ENCODE data around the gene SEC22C.

SEC22C gene

DNA sequence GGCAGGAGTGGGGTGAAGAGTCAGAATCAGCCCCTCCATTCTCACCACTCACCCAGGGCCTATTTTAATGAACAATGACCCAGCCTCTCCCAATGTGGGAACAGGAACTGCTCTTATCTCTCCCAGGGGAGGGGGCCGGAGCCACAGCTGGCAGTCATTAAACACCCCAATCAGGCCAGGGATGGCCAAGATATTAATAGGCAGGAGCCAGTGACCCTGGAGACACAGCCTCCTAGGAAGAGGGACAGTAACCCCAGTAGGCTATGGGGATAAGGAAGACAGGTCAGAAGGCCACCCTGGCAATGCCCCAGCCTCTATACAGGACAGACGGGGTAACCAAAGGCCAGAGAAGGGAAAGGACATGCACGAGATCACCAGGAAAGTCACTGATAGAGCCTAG is 40.7 kb downstream of the SEC22C start:
- Histone ChIP-seq H2BK120ac (ENCODE audit: low read depth, low read length) (no peak overlapping the region), H3K27me3 (ENCODE audit: insufficient read depth, low read length, poor library complexity) (no peaks in the 10 kb centered on the region), H3K36me3 (ENCODE audit: control insufficient read depth, insufficient read depth, low read length) (no peaks in the 10 kb centered on the region), H3K56ac (ENCODE audit: low read length) (no peak overlapping the region), H3K4me2 (ENCODE audit: low read length) (no peak overlapping the region), H3K9ac (ENCODE audit: low read length) (no peak overlapping the region), H3K4ac (ENCODE audit: low read depth, low read length) (no peak overlapping the region), H2BK5ac (ENCODE audit: low read length) (no peak overlapping the region), H3K23ac (ENCODE audit: low read length) (no peak overlapping the region), H2BK15ac (replicated peaks; ENCODE audit: low read depth) (no peak overlapping the region), H3K79me1 (ENCODE audit: low read length) (no peaks in the 10 kb centered on the region), H4K8ac (ENCODE audit: low read depth, low read length) (no peak overlapping the region), H3K79me2 (ENCODE audit: control insufficient read depth, insufficient read depth, low read length) (no peaks in the 10 kb centered on the region), H3K4me1 (ENCODE audit: control insufficient read depth, low read depth, low read length) (no peaks in the 10 kb centered on the region), H4K5ac (ENCODE audit: low read length) (no peak overlapping the region), H3K18ac (ENCODE audit: low read length) (no peak overlapping the region), H3K4me3 (ENCODE audit: low read length) (no peak overlapping the region), H2AK5ac (ENCODE audit: low read length) (no peak overlapping the region), H3K27ac (ENCODE audit: low read depth, low read length) (no peak overlapping the region)
- no peak for DNase-seq
- no CpG with 5 or more reads among the region's 3 CpGs for WGBS (ENCODE audit: extremely low coverage, insufficient coverage, low lambda C conversion rate)

DNA sequence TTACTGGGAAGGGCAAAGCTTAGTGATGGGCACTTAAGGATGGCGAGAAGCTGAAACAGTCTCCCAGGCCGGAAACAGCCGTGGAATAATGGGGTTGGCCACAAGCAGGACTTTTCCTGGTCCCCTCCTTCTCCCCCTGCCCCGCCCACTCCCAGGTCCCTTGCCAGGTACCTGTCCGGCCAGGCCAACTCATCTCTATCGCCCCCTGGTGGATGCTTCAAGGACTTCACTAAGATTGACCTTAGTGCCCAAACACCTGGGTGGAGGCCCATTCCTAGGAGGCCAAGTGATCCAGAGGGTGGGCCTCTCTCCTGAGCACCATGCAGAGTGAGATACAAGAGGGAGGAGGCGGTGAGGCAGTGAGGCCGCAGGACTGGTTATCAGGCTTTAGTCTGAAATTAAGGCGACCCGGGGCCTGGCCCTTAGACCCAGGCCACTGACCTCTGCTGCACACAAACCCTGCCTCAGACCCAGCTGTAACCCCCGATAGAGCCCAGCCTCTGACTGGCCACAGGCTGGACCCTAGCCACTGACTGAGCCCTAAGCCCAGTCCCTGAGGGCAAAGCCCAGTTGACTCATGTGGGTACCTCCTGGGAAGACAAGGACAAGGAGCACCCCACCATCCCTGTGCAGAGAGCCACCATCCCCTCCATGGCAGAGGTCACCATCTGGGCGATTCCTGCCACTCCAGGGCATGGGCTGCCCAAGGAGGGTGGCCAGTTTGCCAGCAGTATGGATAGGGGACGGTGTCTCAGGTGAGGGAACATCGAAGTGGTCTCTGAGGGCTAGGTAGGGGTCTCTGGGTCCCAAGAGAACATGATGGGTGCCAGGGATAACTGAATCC is 41.7 kb downstream of the SEC22C start:
- H3K36me3 ChIP-seq (ENCODE audit: control insufficient read depth, insufficient read depth, low read length) = no peaks in the 10 kb centered on the region
- H3K18ac ChIP-seq (ENCODE audit: low read length) = no peak overlapping the region
- no peak overlapping the region for H3K4ac ChIP-seq (ENCODE audit: low read depth, low read length)
- no peaks in the 10 kb centered on the region for H3K4me1 ChIP-seq (ENCODE audit: control insufficient read depth, low read depth, low read length)
- DNase-seq = peak; percentile 84
- no peaks in the 10 kb centered on the region for H3K79me1 ChIP-seq (ENCODE audit: low read length)
- H3K56ac ChIP-seq (ENCODE audit: low read length) = peak overlapping the region; percentile 17
- peak overlapping the region; percentile 91 for H2AK5ac ChIP-seq (ENCODE audit: low read length)
- H3K27me3 ChIP-seq (ENCODE audit: insufficient read depth, low read length, poor library complexity) = no peaks in the 10 kb centered on the region
- no peak overlapping the region for H3K4me2 ChIP-seq (ENCODE audit: low read length)
- no peaks in the 10 kb centered on the region for H3K79me2 ChIP-seq (ENCODE audit: control insufficient read depth, insufficient read depth, low read length)
- H2BK5ac ChIP-seq (ENCODE audit: low read length) = peak overlapping the region; percentile 70
- no peak overlapping the region for H3K27ac ChIP-seq (ENCODE audit: low read depth, low read length)
- H2BK15ac ChIP-seq (replicated peaks; ENCODE audit: low read depth) = no peak overlapping the region
- H3K23ac ChIP-seq (ENCODE audit: low read length) = no peak overlapping the region
- WGBS (ENCODE audit: extremely low coverage, insufficient coverage, low lambda C conversion rate) = no CpG with 5 or more reads among the region's 14 CpGs
- H3K4me3 ChIP-seq (ENCODE audit: low read length) = no peak overlapping the region
- no peak overlapping the region for H3K9ac ChIP-seq (ENCODE audit: low read length)
- no peak overlapping the region for H4K8ac ChIP-seq (ENCODE audit: low read depth, low read length)
- no peak overlapping the region for H4K5ac ChIP-seq (ENCODE audit: low read length)
- H2BK120ac ChIP-seq (ENCODE audit: low read depth, low read length) = no peak overlapping the region

DNA sequence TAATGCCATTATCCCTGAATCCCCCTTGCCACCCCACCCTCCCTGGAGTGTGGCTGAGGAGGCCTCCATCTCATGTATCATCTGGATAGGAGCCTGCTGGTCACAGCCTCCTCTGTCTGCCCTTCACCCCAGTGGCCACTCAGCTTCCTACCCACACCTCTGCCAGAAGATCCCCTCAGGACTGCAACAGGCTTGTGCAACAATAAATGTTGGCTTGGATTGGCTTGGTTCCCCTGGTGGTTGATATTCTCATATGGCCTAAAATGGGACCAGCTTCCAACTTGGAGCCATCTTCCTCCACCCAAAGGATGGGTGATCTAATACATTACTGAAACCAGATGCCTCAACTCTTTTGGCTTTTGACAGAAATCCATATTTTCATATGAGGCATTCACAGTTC is 44.4 kb downstream of the SEC22C start:
- no peak overlapping the region for H2BK120ac ChIP-seq (ENCODE audit: low read depth, low read length)
- H2BK15ac ChIP-seq (replicated peaks; ENCODE audit: low read depth) = no peak overlapping the region
- H3K27ac ChIP-seq (ENCODE audit: low read depth, low read length) = no peak overlapping the region
- no peak overlapping the region for H4K5ac ChIP-seq (ENCODE audit: low read length)
- no peak overlapping the region for H4K8ac ChIP-seq (ENCODE audit: low read depth, low read length)
- H3K18ac ChIP-seq (ENCODE audit: low read length) = no peak overlapping the region
- H3K4me2 ChIP-seq (ENCODE audit: low read length) = no peak overlapping the region
- no peak overlapping the region for H2AK5ac ChIP-seq (ENCODE audit: low read length)
- H2BK5ac ChIP-seq (ENCODE audit: low read length) = no peak overlapping the region
- H3K36me3 ChIP-seq (ENCODE audit: control insufficient read depth, insufficient read depth, low read length) = no peaks in the 10 kb centered on the region
- no peak overlapping the region for H3K9ac ChIP-seq (ENCODE audit: low read length)
- H3K4me1 ChIP-seq (ENCODE audit: control insufficient read depth, low read depth, low read length) = peaks cover 4% of the 10 kb centered on the region
- no peaks in the 10 kb centered on the region for H3K79me2 ChIP-seq (ENCODE audit: control insufficient read depth, insufficient read depth, low read length)
- H3K27me3 ChIP-seq (ENCODE audit: insufficient read depth, low read length, poor library complexity) = no peaks in the 10 kb centered on the region
- no peak overlapping the region for H3K23ac ChIP-seq (ENCODE audit: low read length)
- H3K4me3 ChIP-seq (ENCODE audit: low read length) = no peak overlapping the region
- no peak for DNase-seq
- H3K79me1 ChIP-seq (ENCODE audit: low read length) = no peaks in the 10 kb centered on the region
- no peak overlapping the region for H3K56ac ChIP-seq (ENCODE audit: low read length)
- H3K4ac ChIP-seq (ENCODE audit: low read depth, low read length) = no peak overlapping the region

DNA sequence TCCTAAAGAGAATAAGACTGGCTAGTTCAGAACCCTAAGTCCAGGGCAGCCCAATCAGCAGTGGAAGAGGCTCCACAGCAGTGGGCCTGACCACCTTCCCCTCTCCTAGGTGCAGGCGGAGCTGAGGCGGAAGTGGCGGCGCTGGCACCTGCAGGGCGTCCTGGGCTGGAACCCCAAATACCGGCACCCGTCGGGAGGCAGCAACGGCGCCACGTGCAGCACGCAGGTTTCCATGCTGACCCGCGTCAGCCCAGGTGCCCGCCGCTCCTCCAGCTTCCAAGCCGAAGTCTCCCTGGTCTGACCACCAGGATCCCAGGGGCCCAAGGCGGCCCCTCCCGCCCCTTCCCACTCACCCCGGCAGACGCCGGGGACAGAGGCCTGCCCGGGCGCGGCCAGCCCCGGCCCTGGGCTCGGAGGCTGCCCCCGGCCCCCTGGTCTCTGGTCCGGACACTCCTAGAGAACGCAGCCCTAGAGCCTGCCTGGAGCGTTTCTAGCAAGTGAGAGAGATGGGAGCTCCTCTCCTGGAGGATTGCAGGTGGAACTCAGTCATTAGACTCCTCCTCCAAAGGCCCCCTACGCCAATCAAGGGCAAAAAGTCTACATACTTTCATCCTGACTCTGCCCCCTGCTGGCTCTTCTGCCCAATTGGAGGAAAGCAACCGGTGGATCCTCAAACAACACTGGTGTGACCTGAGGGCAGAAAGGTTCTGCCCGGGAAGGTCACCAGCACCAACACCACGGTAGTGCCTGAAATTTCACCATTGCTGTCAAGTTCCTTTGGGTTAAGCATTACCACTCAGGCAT is 45.6 kb downstream of the SEC22C start:
- Histone ChIP-seq H3K23ac (ENCODE audit: low read length) (no peak overlapping the region), H3K4me1 (ENCODE audit: control insufficient read depth, low read depth, low read length) (peaks cover 4% of the 10 kb centered on the region), H3K4ac (ENCODE audit: low read depth, low read length) (no peak overlapping the region), H2BK120ac (ENCODE audit: low read depth, low read length) (no peak overlapping the region), H3K27ac (ENCODE audit: low read depth, low read length) (no peak overlapping the region), H3K56ac (ENCODE audit: low read length) (no peak overlapping the region), H2BK5ac (ENCODE audit: low read length) (no peak overlapping the region), H2AK5ac (ENCODE audit: low read length) (no peak overlapping the region), H4K8ac (ENCODE audit: low read depth, low read length) (no peak overlapping the region), H3K79me2 (ENCODE audit: control insufficient read depth, insufficient read depth, low read length) (no peaks in the 10 kb centered on the region), H3K27me3 (ENCODE audit: insufficient read depth, low read length, poor library complexity) (no peaks in the 10 kb centered on the region), H3K4me3 (ENCODE audit: low read length) (no peak overlapping the region), H3K79me1 (ENCODE audit: low read length) (no peaks in the 10 kb centered on the region), H3K18ac (ENCODE audit: low read length) (no peak overlapping the region), H4K5ac (ENCODE audit: low read length) (no peak overlapping the region), H3K4me2 (ENCODE audit: low read length) (no peak overlapping the region), H3K9ac (ENCODE audit: low read length) (no peak overlapping the region), H3K36me3 (ENCODE audit: control insufficient read depth, insufficient read depth, low read length) (no peaks in the 10 kb centered on the region), H2BK15ac (replicated peaks; ENCODE audit: low read depth) (no peak overlapping the region)
- WGBS (ENCODE audit: extremely low coverage, insufficient coverage, low lambda C conversion rate) = no CpG with 5 or more reads among the region's 35 CpGs
- peak; percentile 94 for DNase-seq

DNA sequence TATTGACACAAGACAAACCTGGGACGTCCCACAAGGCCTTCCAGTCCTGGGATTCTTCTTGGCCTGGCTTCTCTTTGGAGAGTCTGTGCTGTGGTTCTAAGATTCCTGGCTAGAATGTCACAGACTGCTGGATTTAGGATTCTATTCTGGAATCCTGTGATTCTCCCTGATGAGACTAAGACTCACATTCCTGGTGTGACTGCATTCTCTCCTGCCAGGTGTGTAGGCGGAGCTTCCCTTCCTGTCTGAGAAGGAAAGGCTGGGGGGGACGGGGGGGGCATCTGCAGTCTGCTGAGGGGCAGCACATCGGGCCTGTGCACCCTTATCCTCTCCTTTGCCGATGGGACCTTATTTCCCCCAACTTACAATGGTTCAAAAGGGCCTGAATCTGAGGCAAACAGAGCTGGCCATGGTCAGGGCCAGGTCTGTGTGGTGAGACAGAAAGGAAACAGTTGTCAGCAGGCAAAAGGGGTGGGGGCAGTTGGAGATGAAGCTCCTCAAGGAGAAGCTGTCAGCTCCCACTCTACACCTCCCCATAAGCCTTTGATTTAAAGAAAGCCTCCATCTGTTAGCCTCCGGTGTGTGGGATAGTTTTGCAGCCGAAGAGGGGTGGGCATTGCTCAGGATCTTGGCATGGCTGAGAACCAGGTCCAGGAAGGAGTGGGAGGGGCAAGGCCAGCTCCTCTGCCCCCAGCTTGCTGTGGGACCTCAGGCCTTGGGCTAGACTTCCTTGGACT is 48.4 kb downstream of the SEC22C start:
- Histone ChIP-seq H3K4me3 (ENCODE audit: low read length) (no peak overlapping the region), H3K36me3 (ENCODE audit: control insufficient read depth, insufficient read depth, low read length) (no peaks in the 10 kb centered on the region), H3K18ac (ENCODE audit: low read length) (no peak overlapping the region), H3K27ac (ENCODE audit: low read depth, low read length) (no peak overlapping the region), H3K79me1 (ENCODE audit: low read length) (no peaks in the 10 kb centered on the region), H4K5ac (ENCODE audit: low read length) (no peak overlapping the region), H3K27me3 (ENCODE audit: insufficient read depth, low read length, poor library complexity) (no peaks in the 10 kb centered on the region), H2AK5ac (ENCODE audit: low read length) (no peak overlapping the region), H3K9ac (ENCODE audit: low read length) (no peak overlapping the region), H3K79me2 (ENCODE audit: control insufficient read depth, insufficient read depth, low read length) (no peaks in the 10 kb centered on the region), H3K4me2 (ENCODE audit: low read length) (no peak overlapping the region), H2BK5ac (ENCODE audit: low read length) (no peak overlapping the region), H2BK15ac (replicated peaks; ENCODE audit: low read depth) (no peak overlapping the region), H3K23ac (ENCODE audit: low read length) (no peak overlapping the region), H3K56ac (ENCODE audit: low read length) (peak overlapping the region; percentile 38), H3K4me1 (ENCODE audit: control insufficient read depth, low read depth, low read length) (peaks cover 4% of the 10 kb centered on the region), H3K4ac (ENCODE audit: low read depth, low read length) (no peak overlapping the region), H2BK120ac (ENCODE audit: low read depth, low read length) (no peak overlapping the region), H4K8ac (ENCODE audit: low read depth, low read length) (no peak overlapping the region)
- no CpG with 5 or more reads among the region's 7 CpGs for WGBS (ENCODE audit: extremely low coverage, insufficient coverage, low lambda C conversion rate)
- peak; percentile 63 for DNase-seq

All from mesendoderm (in vitro differentiated cells).